ENCODE data around the gene MTFMT. TPM values are rescaled to one million over a fixed set of nuclear protein-coding genes. Genes with fewer than 3 reads are reported as not detected.

The MTFMT gene
- total and polyA plus RNA-seq, 8 donors: 5.3 to 105 (median 12.0) TPM; not detected in 1

DNA sequence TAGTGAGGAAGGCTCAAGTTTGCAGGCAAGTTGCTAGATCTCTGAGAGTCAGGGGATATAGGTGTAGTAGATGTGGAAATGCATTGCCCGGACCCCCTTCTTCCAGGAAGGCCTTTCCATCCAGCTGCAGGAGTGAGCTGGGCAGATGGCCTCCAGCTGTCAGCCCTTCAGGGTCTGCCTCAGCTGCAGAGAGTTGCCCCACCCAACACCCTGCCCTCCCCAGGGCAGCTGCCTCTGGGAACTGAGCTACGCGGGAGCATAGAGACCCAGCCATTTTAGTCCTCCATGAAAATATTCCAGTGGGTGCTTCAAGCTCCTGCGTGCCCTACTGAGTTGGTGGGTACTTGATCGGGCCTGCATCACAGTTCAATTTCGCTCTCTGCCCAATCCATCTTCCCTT lies 69.3 kb downstream of the MTFMT start:
- H3K4me3 ChIP-seq: no peak overlapping the region
- intact Hi-C loops (cut with DNase I; ENCODE audit: low total_unique reads): no loop called here
- no peaks in the 10 kb centered on the region for H3K27me3 ChIP-seq
- no peak overlapping the region for H3K27ac ChIP-seq
- peaks cover 67 to 100% (median 99%) of the 10 kb centered on the region in 4 donors for H3K36me3 ChIP-seq
- 93 to 98% (median 95%) methylated on average over 6 of the region's 6 CpGs for WGBS, 5 donors
- no peak for DNase-seq
- no peaks in the 10 kb centered on the region for H3K9me3 ChIP-seq
- no peaks in the 10 kb centered on the region for H3K4me1 ChIP-seq
- TF ChIP-seq POLR2A (IDR thresholded peaks at IDR 0.05): no peak
- no peak for TF ChIP-seq EP300 (IDR thresholded peaks at IDR 0.05)
- no peak for TF ChIP-seq POLR2AphosphoS5 (IDR thresholded peaks at IDR 0.05)
- TF ChIP-seq, protein P1, sequence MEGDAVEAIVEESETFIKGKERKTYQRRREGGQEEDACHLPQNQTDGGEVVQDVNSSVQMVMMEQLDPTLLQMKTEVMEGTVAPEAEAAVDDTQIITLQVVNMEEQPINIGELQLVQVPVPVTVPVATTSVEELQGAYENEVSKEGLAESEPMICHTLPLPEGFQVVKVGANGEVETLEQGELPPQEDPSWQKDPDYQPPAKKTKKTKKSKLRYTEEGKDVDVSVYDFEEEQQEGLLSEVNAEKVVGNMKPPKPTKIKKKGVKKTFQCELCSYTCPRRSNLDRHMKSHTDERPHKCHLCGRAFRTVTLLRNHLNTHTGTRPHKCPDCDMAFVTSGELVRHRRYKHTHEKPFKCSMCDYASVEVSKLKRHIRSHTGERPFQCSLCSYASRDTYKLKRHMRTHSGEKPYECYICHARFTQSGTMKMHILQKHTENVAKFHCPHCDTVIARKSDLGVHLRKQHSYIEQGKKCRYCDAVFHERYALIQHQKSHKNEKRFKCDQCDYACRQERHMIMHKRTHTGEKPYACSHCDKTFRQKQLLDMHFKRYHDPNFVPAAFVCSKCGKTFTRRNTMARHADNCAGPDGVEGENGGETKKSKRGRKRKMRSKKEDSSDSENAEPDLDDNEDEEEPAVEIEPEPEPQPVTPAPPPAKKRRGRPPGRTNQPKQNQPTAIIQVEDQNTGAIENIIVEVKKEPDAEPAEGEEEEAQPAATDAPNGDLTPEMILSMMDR (IDR thresholded peaks at IDR 0.05): no peak

DNA sequence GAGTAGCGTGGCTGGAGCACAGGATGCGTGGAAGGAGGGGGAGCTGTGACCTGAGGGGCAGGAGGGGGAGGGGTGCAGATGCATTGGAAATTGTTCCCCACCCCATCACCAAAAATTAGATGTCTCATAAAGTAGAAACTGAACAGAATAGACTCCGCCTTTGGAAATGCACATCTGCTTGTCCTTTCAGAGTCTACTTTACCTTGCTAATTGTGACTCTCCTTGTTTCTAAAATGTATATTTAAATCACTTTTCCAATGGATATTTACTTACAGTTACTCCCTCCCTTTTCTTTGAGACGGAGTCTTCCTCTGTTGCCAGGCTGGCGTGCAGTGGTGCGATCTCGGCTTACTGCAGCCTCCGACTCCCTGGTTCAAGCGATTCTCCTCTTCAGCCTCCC lies 70.3 kb downstream of the MTFMT start:
- no peak for DNase-seq
- Histone ChIP-seq H3K27ac (no peak overlapping the region), H3K9me3 (no peaks in the 10 kb centered on the region), H3K4me3 (no peak overlapping the region), H3K36me3 (peaks cover 58 to 93% (median 91%) of the 10 kb centered on the region in 4 donors), H3K4me1 (no peaks in the 10 kb centered on the region), H3K27me3 (no peaks in the 10 kb centered on the region)
- intact Hi-C loops (cut with DNase I; ENCODE audit: low total_unique reads): no loop called here
- TF ChIP-seq POLR2AphosphoS5 (IDR thresholded peaks at IDR 0.05) (no peak), POLR2A (IDR thresholded peaks at IDR 0.05) (no peak), EP300 (IDR thresholded peaks at IDR 0.05) (no peak)
- TF ChIP-seq, protein P1 (IDR thresholded peaks at IDR 0.05): no peak
- 97 to 99% (median 97%) methylated on average over 9 of the region's 9 CpGs for WGBS, 5 donors

DNA sequence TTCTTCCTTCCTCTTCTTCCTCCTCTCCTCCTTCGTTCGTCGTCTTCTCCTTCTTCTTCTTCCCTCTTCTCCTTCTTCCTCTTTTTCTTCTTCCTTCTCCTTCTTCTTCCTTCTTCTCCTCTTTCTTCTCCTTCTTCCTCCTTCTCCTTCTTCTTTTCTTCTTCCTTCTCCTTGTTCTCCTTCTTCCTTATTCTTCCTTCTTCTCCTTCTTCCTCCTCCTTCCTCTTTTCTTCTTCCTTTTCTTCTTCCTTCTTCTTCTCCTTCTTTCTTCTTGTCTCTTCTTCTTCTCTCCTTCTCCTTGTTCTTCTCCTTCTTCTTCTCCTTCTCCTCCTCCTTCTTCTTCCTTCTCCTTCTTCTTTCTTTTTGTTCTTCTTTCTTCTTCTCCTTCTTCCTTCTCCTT lies 75.0 kb downstream of the MTFMT start:
- TF ChIP-seq POLR2A (IDR thresholded peaks at IDR 0.05): no peak
- no peak for TF ChIP-seq POLR2AphosphoS5 (IDR thresholded peaks at IDR 0.05)
- TF ChIP-seq EP300 (IDR thresholded peaks at IDR 0.05): no peak
- TF ChIP-seq, protein P1 (IDR thresholded peaks at IDR 0.05): no peak

DNA sequence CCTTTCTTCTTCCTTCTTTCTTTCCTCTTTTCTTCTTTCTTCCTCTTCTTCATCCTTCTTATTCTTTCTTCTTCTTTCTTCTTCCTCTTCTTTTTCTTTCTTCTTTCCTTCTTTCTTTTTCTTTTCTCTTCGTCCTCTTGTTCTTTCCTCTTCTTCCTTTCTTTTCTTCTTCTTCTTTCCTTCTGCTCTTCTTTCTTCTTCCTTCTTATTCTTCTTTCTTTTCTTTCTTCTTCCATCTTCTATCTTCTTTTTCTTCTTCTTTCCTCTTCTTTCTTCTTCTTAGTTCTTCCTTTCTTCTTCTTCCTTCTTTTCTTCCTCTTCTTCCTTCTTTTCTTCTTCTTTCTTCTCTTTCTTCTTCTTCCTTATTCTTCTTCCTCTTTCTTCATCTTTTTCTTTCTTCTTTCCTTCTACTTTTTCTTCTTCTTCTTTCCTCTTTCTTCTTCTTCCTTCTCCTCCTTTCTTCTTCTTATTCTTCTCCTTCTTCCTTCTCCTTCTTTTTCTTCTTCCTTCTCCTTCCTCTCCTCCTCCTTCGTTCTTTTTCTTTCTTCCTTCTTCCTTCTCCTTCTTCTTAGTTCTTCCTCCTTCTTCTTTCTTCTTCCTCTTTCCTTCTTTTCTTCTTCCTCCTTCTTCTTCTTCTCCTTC lies 77.5 kb downstream of the MTFMT start:
- H3K4me3 ChIP-seq: no peak overlapping the region
- TF ChIP-seq POLR2A (IDR thresholded peaks at IDR 0.05) (no peak), EP300 (IDR thresholded peaks at IDR 0.05) (no peak), POLR2AphosphoS5 (IDR thresholded peaks at IDR 0.05) (no peak)
- TF ChIP-seq, protein P1 (IDR thresholded peaks at IDR 0.05): no peak
- no peaks in the 10 kb centered on the region for H3K27me3 ChIP-seq
- no peak overlapping the region for H3K27ac ChIP-seq
- no peaks in the 10 kb centered on the region for H3K9me3 ChIP-seq
- WGBS, 5 donors: 88 to 100% (median 93%) methylated on average over 2 of the region's 2 CpGs
- intact Hi-C loops (cut with DNase I; ENCODE audit: low total_unique reads): no loop called here
- no peaks in the 10 kb centered on the region for H3K4me1 ChIP-seq
- peaks cover 13 to 31% (median 22%) of the 10 kb centered on the region in 4 donors for H3K36me3 ChIP-seq
- DNase-seq: no peak

More for the DNA sequence above, 75.0 kb downstream of the MTFMT start:
- no peak for DNase-seq
- WGBS, 5 donors: 61 to 88% (median 84%) methylated on average over 2 to 3 of the region's 3 CpGs
- intact Hi-C loops (cut with DNase I; ENCODE audit: low total_unique reads): no loop called here
- no peak overlapping the region for H3K27ac ChIP-seq
- no peaks in the 10 kb centered on the region for H3K4me1 ChIP-seq
- peaks cover 18 to 54% (median 45%) of the 10 kb centered on the region in 4 donors for H3K36me3 ChIP-seq
- H3K4me3 ChIP-seq: no peak overlapping the region
- no peaks in the 10 kb centered on the region for H3K27me3 ChIP-seq
- no peaks in the 10 kb centered on the region for H3K9me3 ChIP-seq

Other genes with a start within 250 kb of the MTFMT start
- 10 to 100 TPM in 2 of 5 donors, 1 to 10 TPM in 3; 1.6 to 58.8 (median 2.8) TPM for gene PIF1, start 204.0 kb downstream of the MTFMT start, total RNA-seq
- gene PIF1, start 204.0 kb downstream of the MTFMT start, polyA plus RNA-seq: 1 to 10 TPM in 2 of 3 donors, under 1 TPM in 1; 0.46 to 8.7 (median 2.0) TPM
- gene PLEKHO2, start 187.7 kb downstream of the MTFMT start, total RNA-seq: 10 to 100 TPM in 4 of 5 donors, 1 to 10 TPM in 1; 9.0 to 23.9 (median 15.2) TPM
- 10 to 100 TPM in 2 of 3 donors, 1 to 10 TPM in 1; 7.5 to 25.4 (median 23.2) TPM for gene PLEKHO2, start 187.7 kb downstream of the MTFMT start, polyA plus RNA-seq
- 10 to 100 TPM in 2 of 5 donors, 1 to 10 TPM in 3; 4.0 to 43.8 (median 9.2) TPM for gene ANKDD1A, start 117.7 kb downstream of the MTFMT start, total RNA-seq
- 1 to 10 TPM; 1.5 to 2.7 (median 1.7) TPM for gene ANKDD1A, start 117.7 kb downstream of the MTFMT start, polyA plus RNA-seq
- gene SPG21, start 39.7 kb downstream of the MTFMT start, total RNA-seq: 100 to 1,000 TPM in 1 of 5 donors, 10 to 100 TPM in 4; 21.6 to 129 (median 68.2) TPM
- gene SPG21, start 39.7 kb downstream of the MTFMT start, polyA plus RNA-seq: 10 to 100 TPM; 61.6 to 68.7 (median 67.7) TPM
- gene SLC51B, start 15.7 kb upstream of the MTFMT start, total RNA-seq: 10 to 100 TPM in 1 of 5 donors, not detected in 4; 19.7 TPM
- under 1 TPM in 2 of 3 donors, not detected in 1; 0.38 to 0.62 TPM for gene SLC51B, start 15.7 kb upstream of the MTFMT start, polyA plus RNA-seq
- gene RASL12, start 38.4 kb upstream of the MTFMT start, total RNA-seq: 10 to 100 TPM in 2 of 5 donors, 1 to 10 TPM in 2, under 1 TPM in 1; 0.58 to 27.7 (median 9.6) TPM
- 10 to 100 TPM in 2 of 3 donors, 1 to 10 TPM in 1; 7.0 to 17.1 (median 12.2) TPM for gene RASL12, start 38.4 kb upstream of the MTFMT start, polyA plus RNA-seq
- gene KBTBD13, start 47.1 kb upstream of the MTFMT start, total RNA-seq: under 1 TPM in 1 of 5 donors, not detected in 4; 0.18 TPM
- gene KBTBD13, start 47.1 kb upstream of the MTFMT start, polyA plus RNA-seq: not detected
- gene UBAP1L, start 85.6 kb upstream of the MTFMT start, total RNA-seq: 1 to 10 TPM in 4 of 5 donors, not detected in 1; 1.8 to 5.3 (median 2.6) TPM
- gene UBAP1L, start 85.6 kb upstream of the MTFMT start, polyA plus RNA-seq: 1 to 10 TPM in 2 of 3 donors, not detected in 1; 2.9 to 4.0 TPM
- gene PDCD7, start 104.2 kb upstream of the MTFMT start, total RNA-seq: 100 to 1,000 TPM in 1 of 5 donors, 10 to 100 TPM in 4; 12.7 to 127 (median 31.5) TPM
- gene PDCD7, start 104.2 kb upstream of the MTFMT start, polyA plus RNA-seq: 10 to 100 TPM; 10.7 to 16.6 (median 12.4) TPM
- 100 to 1,000 TPM in 1 of 5 donors, 10 to 100 TPM in 4; 28.6 to 121 (median 85.9) TPM for gene CLPX, start 155.7 kb upstream of the MTFMT start, total RNA-seq
- gene CLPX, start 155.7 kb upstream of the MTFMT start, polyA plus RNA-seq: 10 to 100 TPM; 11.1 to 17.7 (median 11.1) TPM
- gene CILP, start 181.8 kb upstream of the MTFMT start, total RNA-seq: 10 to 100 TPM in 3 of 5 donors, 1 to 10 TPM in 2; 1.8 to 28.7 (median 14.3) TPM
- gene CILP, start 181.8 kb upstream of the MTFMT start, polyA plus RNA-seq: 1 to 10 TPM in 2 of 3 donors, under 1 TPM in 1; 0.76 to 1.9 (median 1.8) TPM